ENCODE data around the gene MAGEA8.
"Not testable (repeated sequence)": the region's sequence is repeated elsewhere in the genome, so short reads cannot be mapped to it uniquely, and the experiment has no call there.

The MAGEA8 gene

DNA sequence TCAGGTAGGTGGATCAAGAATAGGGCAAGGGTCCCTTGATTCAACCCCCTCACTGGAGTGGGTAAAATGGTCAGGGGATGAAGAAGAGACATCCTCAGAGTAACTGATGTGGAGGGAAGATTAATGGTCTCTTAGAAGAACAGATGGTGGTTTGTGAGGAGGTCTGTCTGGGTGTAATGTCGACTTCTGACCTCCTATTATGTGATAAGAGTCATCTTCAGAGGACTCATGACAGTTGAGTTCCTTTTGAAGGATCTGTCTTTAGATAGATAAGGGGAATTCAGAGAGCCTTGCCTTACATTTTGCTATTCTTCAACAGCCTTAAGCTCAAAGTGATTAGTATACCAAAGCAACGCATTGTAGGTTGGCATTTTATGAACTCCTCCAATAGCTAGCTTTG, 27.1 kb upstream of the MAGEA8 start:
- Histone ChIP-seq H3K9ac (ENCODE audit: low read length) (no peak overlapping the region), H3K9me3 (ENCODE audit: control insufficient read depth, insufficient read depth, low read depth, low read length) (peaks cover 16% of the 10 kb centered on the region), H3K4me3 (ENCODE audit: low read depth, low read length) (no peak overlapping the region), H3K27me3 (ENCODE audit: control insufficient read depth, insufficient read depth, low read length) (no peaks in the 10 kb centered on the region), H3K27ac (ENCODE audit: low read depth, low read length) (no peak overlapping the region), H3K36me3 (ENCODE audit: control insufficient read depth, insufficient read depth, low read length) (no peaks in the 10 kb centered on the region), H3K4me1 (ENCODE audit: control insufficient read depth, insufficient read depth, low read length) (peaks cover 14% of the 10 kb centered on the region)

DNA sequence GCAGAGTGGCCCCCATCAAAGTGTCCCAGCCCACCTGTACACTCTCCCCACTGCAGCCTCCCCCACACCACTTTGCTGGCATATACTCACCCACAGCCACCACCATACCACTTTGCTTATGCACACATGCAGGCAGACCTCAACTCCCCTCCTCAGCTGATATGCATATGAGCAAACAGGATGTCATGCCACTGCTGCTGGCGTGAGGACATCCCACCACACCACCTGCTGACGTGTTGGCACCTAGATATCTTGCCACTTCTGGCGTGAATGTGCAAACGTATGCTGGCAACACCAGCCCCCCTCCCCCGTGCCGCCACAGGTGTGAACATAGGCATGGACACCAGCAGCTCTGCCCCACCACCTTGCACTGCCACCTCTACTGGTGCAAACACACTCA, 22.4 kb upstream of the MAGEA8 start:
- Histone ChIP-seq H3K9ac (ENCODE audit: low read length) (no peak overlapping the region), H3K27ac (ENCODE audit: low read depth, low read length) (no peak overlapping the region), H3K9me3 (ENCODE audit: control insufficient read depth, insufficient read depth, low read depth, low read length) (peaks cover 31% of the 10 kb centered on the region), H3K4me1 (ENCODE audit: control insufficient read depth, insufficient read depth, low read length) (peaks cover 6% of the 10 kb centered on the region; the same call in 1 of the 2 replicates), H3K4me3 (ENCODE audit: low read depth, low read length) (no peak overlapping the region), H3K27me3 (ENCODE audit: control insufficient read depth, insufficient read depth, low read length) (no peaks in the 10 kb centered on the region), H3K36me3 (ENCODE audit: control insufficient read depth, insufficient read depth, low read length) (no peaks in the 10 kb centered on the region)

DNA sequence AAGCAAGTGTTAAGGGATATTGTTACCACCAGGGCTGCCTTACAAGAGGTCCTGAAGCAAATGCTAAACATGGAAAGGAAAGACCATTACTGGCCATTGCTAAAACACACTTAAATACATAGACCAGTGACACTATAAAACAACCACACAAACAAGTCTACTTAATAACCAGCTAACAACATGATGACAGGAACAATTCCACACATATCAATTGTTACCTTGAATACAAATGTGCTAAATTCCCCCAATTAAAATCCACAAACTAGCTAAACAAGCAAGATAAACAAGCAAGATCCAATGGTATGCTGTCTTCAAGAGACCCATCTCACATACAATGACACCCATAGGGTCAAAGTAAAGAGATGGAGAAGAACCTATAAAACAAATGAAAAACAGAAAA, 20.5 kb upstream of the MAGEA8 start:
- Histone ChIP-seq H3K27me3 (ENCODE audit: control insufficient read depth, insufficient read depth, low read length) (no peaks in the 10 kb centered on the region), H3K4me3 (ENCODE audit: low read depth, low read length) (no peak overlapping the region), H3K9ac (ENCODE audit: low read length) (no peak overlapping the region), H3K9me3 (ENCODE audit: control insufficient read depth, insufficient read depth, low read depth, low read length) (peaks cover 31% of the 10 kb centered on the region), H3K36me3 (ENCODE audit: control insufficient read depth, insufficient read depth, low read length) (no peaks in the 10 kb centered on the region), H3K4me1 (ENCODE audit: control insufficient read depth, insufficient read depth, low read length) (no peaks in the 10 kb centered on the region), H3K27ac (ENCODE audit: low read depth, low read length) (no peak overlapping the region)

DNA sequence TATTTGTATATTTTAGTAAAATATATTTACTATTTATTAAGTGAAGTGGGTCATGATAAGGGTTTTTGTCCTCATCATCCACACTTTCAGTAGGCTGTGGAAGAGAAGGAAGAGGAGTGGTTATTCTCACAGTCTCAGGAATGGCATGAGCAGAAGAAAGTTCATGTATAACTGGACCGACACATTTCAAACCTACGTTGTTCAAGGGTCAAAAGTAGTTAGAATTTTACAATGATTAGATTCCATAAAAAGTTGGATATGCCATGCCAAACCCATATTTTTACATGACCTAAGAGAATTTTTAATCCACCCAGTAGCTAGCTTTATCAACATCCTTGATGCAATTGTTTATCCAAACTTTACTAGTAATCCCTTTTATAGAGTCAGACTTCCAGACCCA, 15.6 kb upstream of the MAGEA8 start:
- no peak overlapping the region for H3K9ac ChIP-seq (ENCODE audit: low read length)
- peaks cover 5% of the 10 kb centered on the region for H3K9me3 ChIP-seq (ENCODE audit: control insufficient read depth, insufficient read depth, low read depth, low read length)
- no peak overlapping the region for H3K4me3 ChIP-seq (ENCODE audit: low read depth, low read length)

DNA sequence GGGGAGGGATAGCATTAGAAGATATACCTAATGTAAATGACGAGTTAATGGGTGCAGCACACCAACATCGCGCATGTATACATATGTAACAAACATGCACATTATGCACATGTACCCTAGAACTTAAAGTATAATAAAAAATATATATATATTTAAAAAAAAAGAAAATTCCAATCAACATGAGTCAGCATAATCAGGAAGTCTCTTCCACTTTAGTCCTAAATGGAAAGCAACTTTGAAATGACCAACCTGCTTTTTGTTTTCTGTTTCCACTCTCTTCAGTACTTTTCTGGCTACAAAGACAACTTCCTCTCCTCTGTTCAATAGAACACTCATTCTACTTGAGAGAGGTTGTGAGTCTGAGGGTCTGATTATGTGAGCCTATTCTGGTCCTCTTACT, 13.5 kb upstream of the MAGEA8 start:
- H3K4me3 ChIP-seq (ENCODE audit: low read depth, low read length): no peak overlapping the region
- no peaks in the 10 kb centered on the region for H3K27me3 ChIP-seq (ENCODE audit: control insufficient read depth, insufficient read depth, low read length)
- H3K9me3 ChIP-seq (ENCODE audit: control insufficient read depth, insufficient read depth, low read depth, low read length): no peaks in the 10 kb centered on the region; the same call in 1 of the 2 replicates
- no peak overlapping the region for H3K9ac ChIP-seq (ENCODE audit: low read length)
- 0 out of 2 replicates have a peak, but pooled peaks cover 4% of the 10 kb centered on the region for H3K4me1 ChIP-seq (ENCODE audit: control insufficient read depth, insufficient read depth, low read length)
- H3K36me3 ChIP-seq (ENCODE audit: control insufficient read depth, insufficient read depth, low read length): no peaks in the 10 kb centered on the region
- H3K27ac ChIP-seq (ENCODE audit: low read depth, low read length): no peak overlapping the region

More for the DNA sequence above, 15.6 kb upstream of the MAGEA8 start:
- Histone ChIP-seq H3K4me1 (ENCODE audit: control insufficient read depth, insufficient read depth, low read length) (no peaks in the 10 kb centered on the region), H3K36me3 (ENCODE audit: control insufficient read depth, insufficient read depth, low read length) (no peaks in the 10 kb centered on the region), H3K27me3 (ENCODE audit: control insufficient read depth, insufficient read depth, low read length) (no peaks in the 10 kb centered on the region), H3K27ac (ENCODE audit: low read depth, low read length) (no peak overlapping the region)

DNA sequence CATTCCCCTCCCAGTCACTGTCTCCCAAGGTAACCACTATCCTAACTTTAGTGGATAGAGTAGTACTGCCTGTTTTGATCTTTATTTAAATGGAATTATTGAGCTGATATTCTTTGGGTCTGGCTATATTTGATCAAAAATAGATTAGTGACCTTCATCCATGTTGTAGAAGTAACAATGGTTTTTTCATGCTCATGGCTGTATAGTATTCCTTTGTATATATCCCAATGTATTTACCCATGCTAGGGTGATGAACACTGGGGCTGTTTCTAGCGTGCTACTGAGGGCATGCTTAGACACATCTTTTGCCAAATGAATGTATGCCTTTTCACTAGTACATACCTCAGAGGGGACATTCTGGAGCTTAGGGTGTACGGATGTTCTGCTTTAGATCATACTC, 10.1 kb upstream of the MAGEA8 start:
- Histone ChIP-seq H3K27me3 (ENCODE audit: control insufficient read depth, insufficient read depth, low read length) (no peaks in the 10 kb centered on the region), H3K9ac (ENCODE audit: low read length) (no peak overlapping the region), H3K4me1 (ENCODE audit: control insufficient read depth, insufficient read depth, low read length) (0 out of 2 replicates have a peak, but pooled peaks cover 4% of the 10 kb centered on the region), H3K36me3 (ENCODE audit: control insufficient read depth, insufficient read depth, low read length) (no peaks in the 10 kb centered on the region), H3K27ac (ENCODE audit: low read depth, low read length) (no peak overlapping the region), H3K9me3 (ENCODE audit: control insufficient read depth, insufficient read depth, low read depth, low read length) (no peaks in the 10 kb centered on the region; the same call in 1 of the 2 replicates), H3K4me3 (ENCODE audit: low read depth, low read length) (no peak overlapping the region)

DNA sequence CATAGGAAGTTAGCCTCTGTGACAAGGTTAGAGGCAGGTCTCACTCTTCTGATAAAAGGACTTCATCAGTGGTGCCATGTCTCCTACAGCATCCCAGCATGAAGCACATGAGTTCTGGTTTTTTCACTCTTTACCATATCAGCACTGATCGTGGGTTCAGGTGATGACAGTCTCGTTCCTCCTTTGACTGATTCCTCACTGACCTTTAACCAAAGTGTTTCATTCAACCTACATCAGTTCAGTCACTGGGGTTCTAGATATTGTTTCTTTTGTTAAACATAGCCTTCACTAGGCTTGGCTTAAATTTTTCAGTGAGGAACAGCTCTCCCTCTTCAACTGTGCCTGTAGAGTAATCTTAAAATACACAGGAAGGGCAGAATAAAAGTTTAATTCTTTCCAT, 9.6 kb upstream of the MAGEA8 start:
- Histone ChIP-seq H3K4me1 (ENCODE audit: control insufficient read depth, insufficient read depth, low read length) (0 out of 2 replicates have a peak, but pooled peaks cover 4% of the 10 kb centered on the region), H3K9ac (ENCODE audit: low read length) (no peak overlapping the region)

DNA sequence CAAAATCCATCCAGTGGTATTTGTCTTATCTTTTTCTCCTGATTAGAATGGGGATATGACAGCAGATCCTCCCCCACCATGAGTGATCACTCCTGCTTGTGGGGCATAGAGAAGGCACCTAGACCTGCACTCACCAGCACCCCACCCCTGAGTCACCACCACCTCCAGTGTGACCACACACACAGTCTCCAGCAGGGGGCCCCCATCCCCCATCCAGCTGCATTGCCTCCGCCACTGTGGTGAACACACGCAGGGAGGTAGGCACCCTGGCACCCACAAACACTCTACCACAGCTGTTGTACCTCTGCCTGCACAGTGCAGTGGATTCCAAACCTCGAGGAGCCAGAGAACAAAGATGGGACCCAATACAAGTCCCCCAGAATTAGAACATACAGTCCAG, 9.0 kb upstream of the MAGEA8 start:
- H3K27me3 ChIP-seq (ENCODE audit: control insufficient read depth, insufficient read depth, low read length): no peaks in the 10 kb centered on the region
- no peaks in the 10 kb centered on the region for H3K36me3 ChIP-seq (ENCODE audit: control insufficient read depth, insufficient read depth, low read length)
- H3K9me3 ChIP-seq (ENCODE audit: control insufficient read depth, insufficient read depth, low read depth, low read length): no peaks in the 10 kb centered on the region; the same call in 1 of the 2 replicates
- 0 out of 2 replicates have a peak, but pooled peaks cover 4% of the 10 kb centered on the region for H3K4me1 ChIP-seq (ENCODE audit: control insufficient read depth, insufficient read depth, low read length)
- H3K9ac ChIP-seq (ENCODE audit: low read length): no peak overlapping the region
- H3K4me3 ChIP-seq (ENCODE audit: low read depth, low read length): no peak overlapping the region
- no peak overlapping the region for H3K27ac ChIP-seq (ENCODE audit: low read depth, low read length)

More for the DNA sequence above, 9.6 kb upstream of the MAGEA8 start:
- Histone ChIP-seq H3K4me3 (ENCODE audit: low read depth, low read length) (no peak overlapping the region), H3K27ac (ENCODE audit: low read depth, low read length) (no peak overlapping the region), H3K9me3 (ENCODE audit: control insufficient read depth, insufficient read depth, low read depth, low read length) (no peaks in the 10 kb centered on the region; the same call in 1 of the 2 replicates), H3K27me3 (ENCODE audit: control insufficient read depth, insufficient read depth, low read length) (no peaks in the 10 kb centered on the region), H3K36me3 (ENCODE audit: control insufficient read depth, insufficient read depth, low read length) (no peaks in the 10 kb centered on the region)

DNA sequence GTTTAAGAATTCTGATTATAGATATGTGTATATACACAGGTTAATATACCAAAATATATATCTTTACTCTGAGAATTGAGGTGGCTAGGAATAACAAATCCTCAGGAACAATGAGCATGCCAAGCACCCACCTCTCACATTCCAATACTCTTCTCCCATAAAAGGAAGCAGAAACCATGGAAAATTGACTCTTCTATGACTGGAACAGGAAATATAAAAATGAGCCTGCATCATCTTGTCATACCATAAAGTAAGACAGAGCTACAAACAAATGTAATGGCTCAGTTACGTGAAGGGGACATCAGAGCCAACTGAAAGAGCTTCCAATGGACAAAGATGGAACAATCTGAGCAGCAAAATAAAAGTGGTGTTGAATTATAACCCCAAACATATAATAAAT, 3.8 kb upstream of the MAGEA8 start:
- Histone ChIP-seq H3K27me3 (ENCODE audit: control insufficient read depth, insufficient read depth, low read length) (no peaks in the 10 kb centered on the region), H3K36me3 (ENCODE audit: control insufficient read depth, insufficient read depth, low read length) (no peaks in the 10 kb centered on the region), H3K4me1 (ENCODE audit: control insufficient read depth, insufficient read depth, low read length) (no peaks in the 10 kb centered on the region), H3K9me3 (ENCODE audit: control insufficient read depth, insufficient read depth, low read depth, low read length) (no peaks in the 10 kb centered on the region; the same call in 1 of the 2 replicates), H3K4me3 (ENCODE audit: low read depth, low read length) (no peak overlapping the region), H3K9ac (ENCODE audit: low read length) (no peak overlapping the region), H3K27ac (ENCODE audit: low read depth, low read length) (no peak overlapping the region)

DNA sequence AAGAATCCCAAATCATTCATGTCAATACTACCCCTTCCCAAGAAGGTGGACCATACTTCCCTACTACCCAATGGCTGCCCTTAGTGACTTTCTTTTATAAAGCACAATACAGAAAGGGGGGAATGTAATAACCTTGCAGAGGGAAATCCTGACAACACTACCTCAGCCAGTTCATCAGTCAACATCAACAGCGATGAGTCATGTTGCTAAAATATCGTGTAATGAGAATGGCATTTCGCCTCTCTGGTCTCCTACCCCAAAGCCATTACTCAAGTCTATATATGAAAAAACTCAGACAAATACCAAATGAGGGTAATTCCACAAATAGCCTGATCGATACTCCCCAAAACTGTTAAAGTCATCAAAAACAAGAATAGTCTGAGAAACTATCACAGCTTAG, 3.3 kb upstream of the MAGEA8 start:
- Histone ChIP-seq H3K4me1 (ENCODE audit: control insufficient read depth, insufficient read depth, low read length) (no peaks in the 10 kb centered on the region), H3K27me3 (ENCODE audit: control insufficient read depth, insufficient read depth, low read length) (no peaks in the 10 kb centered on the region), H3K27ac (ENCODE audit: low read depth, low read length) (no peak overlapping the region), H3K9ac (ENCODE audit: low read length) (no peak overlapping the region), H3K9me3 (ENCODE audit: control insufficient read depth, insufficient read depth, low read depth, low read length) (no peaks in the 10 kb centered on the region; the same call in 1 of the 2 replicates), H3K4me3 (ENCODE audit: low read depth, low read length) (no peak overlapping the region), H3K36me3 (ENCODE audit: control insufficient read depth, insufficient read depth, low read length) (no peaks in the 10 kb centered on the region)

DNA sequence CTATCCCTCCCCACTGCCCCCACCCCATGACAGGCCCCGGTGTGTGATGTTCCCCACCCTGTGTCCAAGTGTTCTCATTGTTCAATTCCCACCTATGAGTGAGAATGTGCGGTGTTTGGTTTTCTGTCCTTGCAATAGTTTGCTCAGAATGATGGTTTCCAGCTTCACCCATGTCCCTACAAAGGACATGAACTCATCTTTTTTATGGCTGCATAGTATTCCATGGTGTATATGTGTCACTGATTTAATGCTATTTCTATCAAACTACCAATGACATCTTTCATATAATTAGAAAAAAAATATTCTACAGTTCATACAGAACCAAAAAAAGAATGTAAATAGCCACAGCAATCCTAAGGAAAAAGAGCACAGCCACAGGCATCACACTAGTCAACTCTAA, 9.8 kb downstream of the MAGEA8 start:
- not testable (repeated sequence) for H3K4me3 ChIP-seq (ENCODE audit: low read depth, low read length); H3K36me3 ChIP-seq (ENCODE audit: control insufficient read depth, insufficient read depth, low read length); H3K9ac ChIP-seq (ENCODE audit: low read length); H3K9me3 ChIP-seq (ENCODE audit: control insufficient read depth, insufficient read depth, low read depth, low read length); H3K4me1 ChIP-seq (ENCODE audit: control insufficient read depth, insufficient read depth, low read length); H3K27ac ChIP-seq (ENCODE audit: low read depth, low read length); H3K27me3 ChIP-seq (ENCODE audit: control insufficient read depth, insufficient read depth, low read length)

DNA sequence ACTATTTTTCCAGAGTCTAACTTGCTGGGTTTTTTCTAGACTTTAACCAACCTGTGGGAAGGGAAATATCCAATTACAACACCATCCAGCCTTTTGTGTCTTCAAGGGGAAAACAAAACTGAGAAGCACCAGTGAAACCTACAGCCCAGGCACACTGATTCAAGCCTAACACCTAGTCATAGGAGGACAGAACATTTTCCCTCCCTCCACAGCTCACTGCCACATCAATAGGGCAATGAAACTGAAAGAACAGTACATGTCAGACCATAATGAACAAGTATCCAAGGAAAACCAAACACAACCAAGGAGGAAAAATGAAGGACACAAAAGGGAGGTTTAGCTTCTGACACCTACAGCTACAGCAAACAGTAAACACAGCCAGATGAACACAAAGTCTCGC, 17.6 kb downstream of the MAGEA8 start:
- H3K36me3 ChIP-seq (ENCODE audit: control insufficient read depth, insufficient read depth, low read length): no peaks in the 10 kb centered on the region

More for the DNA sequence above, 17.6 kb downstream of the MAGEA8 start:
- Histone ChIP-seq H3K27me3 (ENCODE audit: control insufficient read depth, insufficient read depth, low read length) (no peaks in the 10 kb centered on the region), H3K9ac (ENCODE audit: low read length) (no peak overlapping the region), H3K9me3 (ENCODE audit: control insufficient read depth, insufficient read depth, low read depth, low read length) (peaks cover 16% of the 10 kb centered on the region), H3K27ac (ENCODE audit: low read depth, low read length) (no peak overlapping the region), H3K4me1 (ENCODE audit: control insufficient read depth, insufficient read depth, low read length) (peaks cover 7% of the 10 kb centered on the region; the same call in 1 of the 2 replicates), H3K4me3 (ENCODE audit: low read depth, low read length) (no peak overlapping the region)
